ENCODE results near the gene DHODH. TPM values are rescaled to one million over a fixed set of nuclear protein-coding genes. Genes with fewer than 3 reads are reported as not detected.

Gene DHODH
- total RNA-seq, 1 donor from 2014 or later: 7.9 TPM

DNA sequence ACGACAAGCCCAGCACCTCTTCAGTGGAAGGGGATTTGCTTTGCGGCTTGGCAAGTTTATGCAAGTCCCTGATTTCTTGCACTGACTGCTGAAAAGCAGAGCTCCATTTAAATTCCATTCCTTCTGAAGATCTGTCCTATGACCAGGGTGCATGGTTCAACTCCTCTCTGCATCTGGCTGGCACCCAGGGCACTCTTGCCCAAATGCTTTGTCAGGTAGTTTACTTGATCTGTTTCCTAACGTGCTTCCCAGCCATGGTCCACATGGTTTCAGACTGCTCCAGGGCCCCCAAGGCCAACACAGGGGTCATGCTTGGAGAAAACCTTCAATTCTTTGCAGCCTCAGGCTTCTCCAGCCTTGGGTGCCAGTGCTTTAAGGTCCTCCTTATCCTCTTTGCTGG, 34.5 kb downstream of the DHODH start:
- no peak for TF ChIP-seq CTCF (IDR thresholded peaks at IDR 0.05; ENCODE audit: insufficient read depth, low read length, poor library complexity, severe bottlenecking)
- DNase-seq (ENCODE audit: low read depth): no peak
- Histone ChIP-seq H3K27me3 (ENCODE audit: control insufficient read depth, insufficient read depth, low read length) (no peaks in the 10 kb centered on the region), H3K36me3 (ENCODE audit: control insufficient read depth, insufficient read depth, low read length) (no peaks in the 10 kb centered on the region), H3K4me3 (ENCODE audit: low read depth, low read length) (no peak overlapping the region)

GRCh38 chr16:72043539-72043938, 35.0 kb downstream of the DHODH start:
- Histone ChIP-seq H3K36me3 (ENCODE audit: control insufficient read depth, insufficient read depth, low read length) (no peaks in the 10 kb centered on the region), H3K4me3 (ENCODE audit: low read depth, low read length) (no peak overlapping the region), H3K27me3 (ENCODE audit: control insufficient read depth, insufficient read depth, low read length) (no peaks in the 10 kb centered on the region)
- no peak for TF ChIP-seq CTCF (IDR thresholded peaks at IDR 0.05; ENCODE audit: insufficient read depth, low read length, poor library complexity, severe bottlenecking)
- no peak for DNase-seq (ENCODE audit: low read depth)

- Histone ChIP-seq H3K27me3 (ENCODE audit: control insufficient read depth, insufficient read depth, low read length) (no peaks in the 10 kb centered on the region), H3K4me3 (ENCODE audit: low read depth, low read length) (no peak overlapping the region), H3K36me3 (ENCODE audit: control insufficient read depth, insufficient read depth, low read length) (no peaks in the 10 kb centered on the region)
- DNase-seq (ENCODE audit: low read depth): no peak
- TF ChIP-seq CTCF (IDR thresholded peaks at IDR 0.05; ENCODE audit: insufficient read depth, low read length, poor library complexity, severe bottlenecking): no peak
Measured at GRCh38 chr16:72044296-72044695, 35.8 kb downstream of the DHODH start.

GRCh38 chr16:72044825-72045359, 36.3 kb downstream of the DHODH start:
- no peaks in the 10 kb centered on the region for H3K36me3 ChIP-seq (ENCODE audit: control insufficient read depth, insufficient read depth, low read length)
- no peak for TF ChIP-seq CTCF (IDR thresholded peaks at IDR 0.05; ENCODE audit: insufficient read depth, low read length, poor library complexity, severe bottlenecking)

GRCh38 chr16:72049110-72049509, 40.6 kb downstream of the DHODH start:
- no peak for TF ChIP-seq CTCF (IDR thresholded peaks at IDR 0.05; ENCODE audit: insufficient read depth, low read length, poor library complexity, severe bottlenecking)
- no peaks in the 10 kb centered on the region for H3K27me3 ChIP-seq (ENCODE audit: control insufficient read depth, insufficient read depth, low read length)
- no peaks in the 10 kb centered on the region for H3K36me3 ChIP-seq (ENCODE audit: control insufficient read depth, insufficient read depth, low read length)

More at GRCh38 chr16:72044825-72045359, 36.3 kb downstream of the DHODH start:
- Histone ChIP-seq H3K4me3 (ENCODE audit: low read depth, low read length) (no peak overlapping the region), H3K27me3 (ENCODE audit: control insufficient read depth, insufficient read depth, low read length) (no peaks in the 10 kb centered on the region)
- DNase-seq (ENCODE audit: low read depth): no peak

DNA sequence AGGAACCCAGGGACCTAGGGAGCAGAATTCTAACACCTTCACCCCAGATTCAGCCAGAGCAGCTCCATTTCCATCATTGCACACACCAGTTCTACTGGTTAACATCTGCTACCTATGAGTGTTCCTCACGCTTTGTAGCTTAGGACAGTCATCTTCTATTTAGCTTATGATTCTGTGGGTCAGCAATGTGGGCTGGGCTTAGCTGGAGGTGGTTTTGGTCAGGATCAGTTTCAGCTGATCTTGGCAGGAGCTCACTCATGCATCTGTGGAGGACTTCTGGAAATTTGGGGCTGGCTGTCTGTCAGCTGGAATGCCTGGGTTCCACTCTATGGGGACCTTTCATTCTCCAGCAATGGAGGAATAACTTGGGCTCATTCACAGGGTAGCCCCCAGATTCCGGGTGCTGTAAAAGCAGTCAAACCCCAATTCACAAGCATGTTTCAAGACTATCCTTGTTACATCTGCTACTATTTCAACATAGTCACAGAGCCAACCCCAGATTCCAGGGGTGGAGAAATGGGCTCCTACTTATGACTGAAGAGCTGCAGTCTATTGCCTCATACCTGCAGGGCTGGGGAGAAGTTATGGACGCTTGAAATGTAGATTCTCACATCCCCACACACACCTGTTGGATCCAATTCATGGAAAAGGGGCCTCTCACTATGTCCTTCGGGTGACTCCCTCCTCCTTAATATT, 42.4 kb downstream of the DHODH start:
- Histone ChIP-seq H3K36me3 (ENCODE audit: control insufficient read depth, insufficient read depth, low read length) (no peaks in the 10 kb centered on the region), H3K27me3 (ENCODE audit: control insufficient read depth, insufficient read depth, low read length) (peaks cover 1% of the 10 kb centered on the region), H3K4me3 (ENCODE audit: low read depth, low read length) (no peak overlapping the region)
- TF ChIP-seq CTCF (IDR thresholded peaks at IDR 0.05; ENCODE audit: insufficient read depth, low read length, poor library complexity, severe bottlenecking): no peak
- DNase-seq (ENCODE audit: low read depth): no peak

More at GRCh38 chr16:72049110-72049509, 40.6 kb downstream of the DHODH start:
- no peak overlapping the region for H3K4me3 ChIP-seq (ENCODE audit: low read depth, low read length)
- DNase-seq (ENCODE audit: low read depth): no peak
